Measurements from ENCODE around the gene TTLL11.
"Not testable (repeated sequence)": the region's sequence is repeated elsewhere in the genome, so short reads cannot be mapped to it uniquely, and the experiment has no call there.

- TF ChIP-seq ZNF274 (IDR thresholded peaks at IDR 0.05; ENCODE audit: borderline replicate concordance, extremely low read depth, low read length); SP1 (IDR thresholded peaks at IDR 0.05; ENCODE audit: low read depth, low read length); CTCF (IDR thresholded peaks at IDR 0.05; ENCODE audit: control extremely low read depth in 1 of 3, insufficient read depth in 1 of 3, low read depth in 1 of 3, low read length in 3 of 3): not testable (repeated sequence)
Observed at GRCh38 chr9:122000526-122000925, 92.6 kb downstream of the TTLL11 start.

Data from H1 (cell line).